Measurements from ENCODE around the gene EVA1B. TPM values are rescaled to one million over a fixed set of nuclear protein-coding genes. Genes with fewer than 3 reads are reported as not detected.

Gene EVA1B
- total RNA-seq, 1 experiment from 2014 or later: 103 TPM

GRCh38 chr1:36301220-36301619 is 22.2 kb downstream of the EVA1B start:
- Histone ChIP-seq H3K4me3 (no peak overlapping the region), H3K27ac (no peak overlapping the region), H3K36me3 (peaks cover 84% of the 10 kb centered on the region), H3K4me1 (replicated peaks) (peaks cover 12% of the 10 kb centered on the region), H3K27me3 (replicated peaks) (no peaks in the 10 kb centered on the region), H3K9me3 (replicated peaks) (no peaks in the 10 kb centered on the region; the same call in 1 of the 2 replicates)
- no peak for DNase-seq (ENCODE audit: low read depth in 1 of 2, low spot score in 2 of 2)

DNA sequence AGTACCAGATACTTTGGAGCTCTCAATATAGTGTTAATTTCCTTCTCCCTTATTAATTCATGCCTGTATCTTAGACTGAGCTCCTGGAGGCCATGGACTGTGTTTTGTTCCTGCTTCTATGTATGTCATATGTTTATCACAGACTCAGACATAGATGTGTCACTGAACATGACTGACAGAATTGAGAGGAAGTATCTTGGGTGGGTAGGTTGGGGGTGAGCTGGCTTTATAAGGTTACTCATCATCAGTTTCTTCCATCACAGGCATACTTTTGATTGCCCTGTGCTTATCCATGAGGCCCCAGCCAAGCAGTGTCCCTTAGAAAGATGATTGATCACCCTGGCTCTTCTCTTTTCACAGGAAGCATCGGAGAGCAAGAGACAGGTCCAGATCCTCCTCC is 22.9 kb downstream of the EVA1B start:
- no peaks in the 10 kb centered on the region for H3K27me3 ChIP-seq (replicated peaks)
- no peaks in the 10 kb centered on the region for H3K9me3 ChIP-seq (replicated peaks)
- peak overlapping the region; percentile 28 for H3K27ac ChIP-seq
- H3K4me3 ChIP-seq: no peak overlapping the region
- peaks cover 8% of the 10 kb centered on the region for H3K4me1 ChIP-seq (replicated peaks)
- peaks cover 82% of the 10 kb centered on the region for H3K36me3 ChIP-seq
- no peak for DNase-seq (ENCODE audit: low read depth in 1 of 2, low spot score in 2 of 2)

GRCh38 chr1:36298640-36299039 is 24.8 kb downstream of the EVA1B start:
- peaks cover 8% of the 10 kb centered on the region for H3K4me1 ChIP-seq (replicated peaks)
- H3K27ac ChIP-seq: no peak overlapping the region
- peaks cover 92% of the 10 kb centered on the region for H3K36me3 ChIP-seq
- no peaks in the 10 kb centered on the region for H3K9me3 ChIP-seq (replicated peaks)
- no peak for DNase-seq (ENCODE audit: low read depth in 1 of 2, low spot score in 2 of 2)
- no peak overlapping the region for H3K4me3 ChIP-seq
- no peaks in the 10 kb centered on the region for H3K27me3 ChIP-seq (replicated peaks)

GRCh38 chr1:36297062-36297461 is 26.4 kb downstream of the EVA1B start:
- DNase-seq (ENCODE audit: low read depth in 1 of 2, low spot score in 2 of 2): no peak
- Histone ChIP-seq H3K27me3 (replicated peaks) (no peaks in the 10 kb centered on the region), H3K9me3 (replicated peaks) (no peaks in the 10 kb centered on the region), H3K4me3 (no peak overlapping the region), H3K27ac (no peak overlapping the region), H3K36me3 (peaks cover 92% of the 10 kb centered on the region), H3K4me1 (replicated peaks) (peaks cover 8% of the 10 kb centered on the region)

GRCh38 chr1:36295390-36295789 is 28.1 kb downstream of the EVA1B start:
- DNase-seq (ENCODE audit: low read depth in 1 of 2, low spot score in 2 of 2): no peak
- Histone ChIP-seq H3K27me3 (replicated peaks) (no peaks in the 10 kb centered on the region), H3K9me3 (replicated peaks) (no peaks in the 10 kb centered on the region), H3K27ac (no peak overlapping the region), H3K36me3 (peaks cover 92% of the 10 kb centered on the region), H3K4me3 (no peak overlapping the region), H3K4me1 (replicated peaks) (peaks cover 8% of the 10 kb centered on the region)

DNA sequence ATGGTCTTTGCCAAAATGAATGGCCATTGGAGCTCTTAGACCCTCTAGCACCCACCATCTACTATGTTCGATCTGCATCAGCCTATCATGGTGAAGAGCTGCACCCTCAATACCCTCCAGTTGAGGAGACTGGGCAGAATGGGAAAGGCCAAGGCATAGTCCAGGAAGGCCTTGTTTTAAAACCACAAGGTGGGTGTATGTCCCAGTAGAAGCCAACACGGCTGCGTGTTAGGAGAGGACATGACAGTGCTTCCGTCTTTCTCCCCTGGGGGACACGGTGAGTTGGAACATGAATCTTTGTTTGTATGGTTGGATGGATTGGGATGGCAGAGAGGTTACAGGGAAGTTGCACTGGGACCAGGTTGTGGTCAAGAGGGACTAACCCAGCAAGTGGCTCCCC is 35.9 kb downstream of the EVA1B start:
- H3K27ac ChIP-seq: no peak overlapping the region
- DNase-seq (ENCODE audit: low read depth in 1 of 2, low spot score in 2 of 2): no peak
- H3K4me1 ChIP-seq (replicated peaks): no peaks in the 10 kb centered on the region
- H3K9me3 ChIP-seq (replicated peaks): no peaks in the 10 kb centered on the region
- no peak overlapping the region for H3K4me3 ChIP-seq
- H3K36me3 ChIP-seq: peaks cover 100% of the 10 kb centered on the region
- no peaks in the 10 kb centered on the region for H3K27me3 ChIP-seq (replicated peaks)

GRCh38 chr1:36286802-36287201 is 36.6 kb downstream of the EVA1B start:
- Histone ChIP-seq H3K4me1 (replicated peaks) (no peaks in the 10 kb centered on the region), H3K9me3 (replicated peaks) (no peaks in the 10 kb centered on the region), H3K27ac (no peak overlapping the region), H3K27me3 (replicated peaks) (no peaks in the 10 kb centered on the region), H3K36me3 (peaks cover 95% of the 10 kb centered on the region), H3K4me3 (no peak overlapping the region)
- DNase-seq (ENCODE audit: low read depth in 1 of 2, low spot score in 2 of 2): no peak

DNA sequence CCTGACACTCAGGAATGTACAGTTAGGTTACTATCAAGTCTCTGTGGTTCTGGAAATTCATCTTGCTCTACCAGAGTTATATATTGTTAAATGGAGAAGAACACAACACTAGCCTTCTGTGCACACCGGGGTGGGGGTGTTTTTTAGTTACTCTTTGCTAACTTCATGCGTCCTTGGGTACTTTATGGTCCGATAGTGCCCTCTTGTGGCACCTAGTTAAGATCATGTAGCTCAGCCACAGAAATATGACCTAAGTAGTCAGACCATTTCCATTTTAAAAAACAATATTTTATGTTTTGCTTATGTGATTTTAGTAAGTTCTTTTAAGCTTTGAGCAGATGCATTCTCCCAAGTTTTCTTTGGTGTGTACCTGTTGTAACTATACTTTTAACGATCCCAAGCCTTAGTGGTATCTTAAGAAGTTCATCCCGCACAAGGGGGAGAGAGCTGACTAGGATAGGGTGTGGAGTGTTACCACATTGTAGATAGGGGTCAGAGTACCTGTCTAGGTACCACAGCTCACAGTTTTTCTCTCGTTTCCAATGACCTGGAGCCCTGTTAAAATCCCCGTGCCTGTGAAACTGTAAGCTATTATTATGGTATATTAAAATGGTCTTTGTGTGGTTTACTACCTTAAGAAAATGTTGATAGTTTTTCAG is 37.9 kb downstream of the EVA1B start:
- H3K4me1 ChIP-seq (replicated peaks): no peaks in the 10 kb centered on the region
- no peak overlapping the region for H3K27ac ChIP-seq
- H3K27me3 ChIP-seq (replicated peaks): no peaks in the 10 kb centered on the region
- H3K9me3 ChIP-seq (replicated peaks): no peaks in the 10 kb centered on the region
- no peak overlapping the region for H3K4me3 ChIP-seq
- H3K36me3 ChIP-seq: peaks cover 82% of the 10 kb centered on the region
- peak; percentile 57 to 69 for DNase-seq (ENCODE audit: low read depth in 1 of 2, low spot score in 2 of 2)

- DNase-seq (ENCODE audit: low read depth in 1 of 2, low spot score in 2 of 2): no peak
- peaks cover 80% of the 10 kb centered on the region for H3K36me3 ChIP-seq
- H3K4me1 ChIP-seq (replicated peaks): no peaks in the 10 kb centered on the region
- H3K9me3 ChIP-seq (replicated peaks): no peaks in the 10 kb centered on the region
- no peak overlapping the region for H3K27ac ChIP-seq
- H3K27me3 ChIP-seq (replicated peaks): no peaks in the 10 kb centered on the region
- no peak overlapping the region for H3K4me3 ChIP-seq
These were observed 38.9 kb downstream of the EVA1B start for GRCh38 chr1:36284517-36284916.

DNA sequence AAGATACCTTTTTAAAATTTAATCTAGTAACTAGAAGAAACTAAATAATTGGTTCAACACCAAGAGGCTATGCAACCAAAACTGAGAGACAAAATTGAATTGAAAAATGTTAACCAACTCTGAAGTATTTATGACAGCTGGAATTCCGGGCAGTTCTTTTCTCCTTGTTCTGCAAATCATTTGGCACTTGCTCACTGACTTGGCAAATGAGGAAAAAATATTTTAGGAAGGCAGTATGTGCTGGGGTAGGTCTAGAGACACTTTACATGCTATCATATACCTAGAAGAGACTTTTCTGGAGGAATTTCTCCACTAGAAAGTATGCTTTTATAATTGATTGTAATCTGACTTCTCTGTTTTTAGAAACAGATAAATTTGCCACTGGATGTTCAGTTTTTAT is 39.4 kb downstream of the EVA1B start:
- Histone ChIP-seq H3K4me1 (replicated peaks) (no peaks in the 10 kb centered on the region), H3K9me3 (replicated peaks) (no peaks in the 10 kb centered on the region), H3K4me3 (no peak overlapping the region), H3K36me3 (peaks cover 80% of the 10 kb centered on the region), H3K27me3 (replicated peaks) (no peaks in the 10 kb centered on the region), H3K27ac (no peak overlapping the region)
- no peak for DNase-seq (ENCODE audit: low read depth in 1 of 2, low spot score in 2 of 2)

- H3K9me3 ChIP-seq (replicated peaks): no peaks in the 10 kb centered on the region
- no peaks in the 10 kb centered on the region for H3K4me1 ChIP-seq (replicated peaks)
- DNase-seq (ENCODE audit: low read depth in 1 of 2, low spot score in 2 of 2): no peak
- H3K4me3 ChIP-seq: no peak overlapping the region
- H3K27ac ChIP-seq: no peak overlapping the region
- H3K36me3 ChIP-seq: peaks cover 49% of the 10 kb centered on the region
- H3K27me3 ChIP-seq (replicated peaks): no peaks in the 10 kb centered on the region
These were observed 43.6 kb downstream of the EVA1B start for GRCh38 chr1:36279789-36280296.

GRCh38 chr1:36279110-36279788 is 44.2 kb downstream of the EVA1B start:
- Histone ChIP-seq H3K27ac (no peak overlapping the region), H3K36me3 (peaks cover 44% of the 10 kb centered on the region), H3K9me3 (replicated peaks) (no peaks in the 10 kb centered on the region), H3K4me3 (no peak overlapping the region), H3K27me3 (replicated peaks) (no peaks in the 10 kb centered on the region), H3K4me1 (replicated peaks) (no peaks in the 10 kb centered on the region)
- no peak for DNase-seq (ENCODE audit: low read depth in 1 of 2, low spot score in 2 of 2)

DNA sequence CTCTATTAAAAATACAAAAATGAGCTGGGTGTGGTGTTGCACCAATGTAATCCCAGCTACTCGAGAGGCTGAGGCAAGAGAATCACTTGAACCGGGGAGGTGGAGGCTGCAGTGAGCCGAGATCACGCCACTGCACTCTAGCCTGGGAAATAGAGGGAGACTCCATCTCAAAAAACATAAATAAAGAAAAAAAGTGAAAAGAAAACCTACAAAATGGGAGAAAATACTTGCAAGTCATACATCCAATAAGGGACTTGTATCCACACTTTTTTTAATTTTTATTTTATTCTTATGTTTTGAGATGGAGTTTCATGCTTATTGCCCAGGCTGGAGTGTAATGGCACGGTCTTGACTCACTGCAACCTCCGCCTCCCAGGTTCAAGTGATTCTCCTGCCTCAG is 46.8 kb downstream of the EVA1B start:
- Histone ChIP-seq H3K4me1 (replicated peaks) (no peaks in the 10 kb centered on the region), H3K36me3 (peaks cover 45% of the 10 kb centered on the region), H3K27me3 (replicated peaks) (no peaks in the 10 kb centered on the region), H3K4me3 (no peak overlapping the region), H3K9me3 (replicated peaks) (no peaks in the 10 kb centered on the region), H3K27ac (no peak overlapping the region)
- no peak for DNase-seq (ENCODE audit: low read depth in 1 of 2, low spot score in 2 of 2)

GRCh38 chr1:36274201-36274600 is 49.2 kb downstream of the EVA1B start:
- Histone ChIP-seq H3K4me1 (replicated peaks) (no peaks in the 10 kb centered on the region), H3K36me3 (peaks cover 50% of the 10 kb centered on the region), H3K27me3 (replicated peaks) (no peaks in the 10 kb centered on the region), H3K9me3 (replicated peaks) (no peaks in the 10 kb centered on the region), H3K27ac (no peak overlapping the region), H3K4me3 (no peak overlapping the region)
- DNase-seq (ENCODE audit: low read depth in 1 of 2, low spot score in 2 of 2): no peak
